Measurements from ENCODE around the gene TARP.

The TARP gene

DNA sequence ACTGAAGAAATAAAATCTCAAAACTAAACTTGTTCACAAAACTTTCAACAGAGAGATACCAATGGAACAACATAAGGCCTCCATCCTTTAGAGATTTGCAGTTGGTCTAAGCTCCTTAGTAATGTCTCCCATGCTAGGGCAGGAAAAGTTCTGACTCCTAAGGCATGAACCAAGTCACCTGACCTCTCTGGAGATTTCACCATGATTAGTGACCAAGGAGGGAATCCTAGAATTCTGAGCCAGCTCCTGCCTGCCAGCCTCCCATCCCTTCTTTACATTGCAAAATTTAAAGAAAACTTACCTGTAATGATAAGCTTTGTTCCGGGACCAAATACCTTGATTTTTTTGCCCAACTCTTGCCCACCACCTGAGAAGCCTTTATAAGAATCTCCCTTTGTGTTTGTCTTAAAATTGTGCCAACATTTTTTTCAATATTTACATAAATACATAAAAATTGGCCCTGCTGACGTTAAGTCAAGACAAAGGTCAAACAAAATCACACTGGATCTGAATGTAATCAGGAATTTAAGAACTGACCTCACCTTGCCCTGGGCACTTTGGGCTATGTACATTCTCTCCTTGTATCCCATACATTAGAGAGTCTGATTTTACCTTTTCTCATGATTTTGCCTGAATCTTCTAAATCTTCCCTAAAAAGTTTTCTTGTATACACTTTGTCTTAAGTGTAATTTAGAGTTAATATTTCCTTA is at the start of gene TARP:
Gene TARP, minus strand, starts transcription at position 351 of the 710 bp plus-strand sequence.
- no peak for DNase-seq (ENCODE audit: low read depth in 1 of 2, low spot score in 1 of 2)

DNA sequence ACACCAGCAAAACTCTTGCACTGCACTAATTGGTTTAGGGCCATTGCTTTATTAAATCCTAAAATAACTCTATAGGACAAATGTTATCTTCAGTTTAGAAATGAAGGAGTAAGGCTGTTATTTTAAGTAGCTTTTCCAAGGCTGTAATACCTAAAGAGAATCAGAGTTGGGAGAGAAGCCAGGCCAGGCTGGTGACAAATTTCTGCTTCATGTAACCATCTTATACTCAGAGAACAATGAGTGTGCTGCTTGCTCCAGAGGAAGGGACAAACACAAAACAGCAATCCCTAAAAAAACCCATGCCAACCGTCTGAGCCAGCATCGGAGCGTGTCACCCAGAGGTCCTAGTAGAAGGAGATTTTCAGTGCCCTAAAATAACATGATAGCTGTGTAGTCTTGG is 49.7 kb upstream of the TARP start:
- no peak for DNase-seq (ENCODE audit: low read depth in 1 of 2, low spot score in 1 of 2)

DNA sequence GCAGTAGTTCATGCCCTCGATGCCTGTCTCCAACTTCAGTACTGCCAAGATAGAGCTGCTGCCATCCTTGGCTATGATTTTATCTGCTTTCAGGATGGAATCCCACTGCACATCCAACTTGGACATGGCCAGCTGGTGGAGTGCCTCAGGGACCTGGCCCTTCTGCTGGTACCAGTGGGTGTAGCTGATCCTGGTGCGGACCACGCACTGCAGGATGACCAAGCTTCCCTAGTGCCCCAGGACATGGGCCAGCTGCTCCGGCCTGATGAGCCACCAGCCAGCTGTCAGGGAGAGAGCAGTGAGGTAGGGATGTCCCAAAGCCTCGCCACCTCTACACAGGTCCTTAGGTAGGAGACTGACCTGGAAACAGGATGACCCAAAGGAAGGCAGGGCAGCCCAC is 49.0 kb upstream of the TARP start:
- no peak for DNase-seq (ENCODE audit: low read depth in 1 of 2, low spot score in 1 of 2)

DNA sequence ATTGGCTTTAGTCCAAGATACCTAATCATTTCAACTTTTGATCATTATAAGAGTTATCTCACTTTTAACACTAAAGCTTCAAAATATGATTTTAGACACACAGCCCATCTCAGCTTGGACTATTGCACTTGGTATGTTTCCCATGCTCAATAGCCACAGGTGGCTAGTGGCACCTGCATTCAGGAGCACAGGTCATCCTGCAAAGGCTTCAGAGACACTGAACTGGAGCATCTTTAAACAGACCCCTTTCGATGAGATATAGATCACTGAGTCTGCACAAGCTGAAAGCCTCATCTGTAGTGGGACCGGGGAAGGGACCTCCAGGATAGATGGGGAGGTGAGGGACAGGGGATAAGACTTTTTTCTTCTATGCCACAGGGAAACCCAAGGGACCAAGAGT is 48.5 kb upstream of the TARP start:
- no peak for DNase-seq (ENCODE audit: low read depth in 1 of 2, low spot score in 1 of 2)

DNA sequence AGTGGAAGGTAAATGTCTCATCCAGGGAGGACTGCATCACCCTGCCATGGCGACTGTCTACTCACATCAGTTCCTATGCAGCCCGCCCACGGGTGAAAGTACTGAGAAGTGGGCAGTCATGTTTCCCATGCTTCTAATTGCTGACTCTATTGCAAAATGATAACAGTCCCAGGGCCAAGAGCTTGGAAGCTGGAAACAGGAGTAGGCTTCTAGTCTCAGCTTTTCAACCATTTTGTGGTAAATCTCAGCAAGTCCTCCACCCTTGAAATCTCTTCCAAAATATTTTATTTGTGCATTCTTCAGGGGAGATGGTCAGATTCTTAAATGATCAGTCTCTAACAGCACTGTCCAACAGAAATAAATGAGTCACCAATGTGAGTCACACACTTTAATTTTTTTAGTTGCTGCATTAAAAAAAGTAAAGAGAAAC is 48.1 kb upstream of the TARP start:
- no peak for DNase-seq (ENCODE audit: low read depth in 1 of 2, low spot score in 1 of 2)

DNA sequence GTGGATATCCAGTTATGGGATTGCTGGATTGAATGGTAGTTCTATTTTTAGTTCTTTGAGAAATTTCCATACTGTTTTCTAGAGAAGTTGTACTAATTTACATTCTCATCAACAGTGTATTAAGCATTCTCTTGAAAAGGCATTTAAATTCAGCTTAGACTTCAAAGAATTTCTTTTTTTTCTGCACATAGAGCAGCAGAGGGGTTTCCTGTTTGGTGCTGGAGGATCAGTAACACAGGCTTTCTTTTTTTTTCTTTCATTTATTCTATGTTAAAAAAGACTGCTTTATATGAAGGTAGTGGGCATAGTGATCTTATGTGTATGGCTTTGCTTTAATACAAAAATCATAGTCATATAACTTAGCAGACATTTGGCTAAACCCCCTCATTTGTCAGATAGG is 47.6 kb upstream of the TARP start:
- no peak for DNase-seq (ENCODE audit: low read depth in 1 of 2, low spot score in 1 of 2)

DNA sequence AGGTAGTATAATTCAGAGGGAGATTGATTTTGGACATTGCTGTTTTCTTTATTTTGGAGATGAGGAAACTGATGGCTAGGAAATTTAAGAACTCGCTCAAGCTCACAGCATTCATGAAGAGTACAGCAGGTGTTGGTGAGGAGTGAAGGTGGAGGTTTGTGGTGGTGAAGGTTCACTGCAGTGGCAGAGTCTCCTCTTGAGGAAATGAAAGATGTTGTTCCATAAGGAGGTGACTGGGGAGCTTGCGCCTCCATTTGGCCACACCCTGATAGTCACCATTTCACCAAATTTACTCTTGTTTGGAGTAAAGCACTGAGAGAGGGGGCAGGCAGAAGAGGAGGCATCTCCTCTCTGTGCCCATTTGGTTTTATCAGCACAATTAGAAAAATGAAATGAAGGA is 46.4 kb upstream of the TARP start:
- DNase-seq (ENCODE audit: low read depth in 1 of 2, low spot score in 1 of 2), result no peak

DNA sequence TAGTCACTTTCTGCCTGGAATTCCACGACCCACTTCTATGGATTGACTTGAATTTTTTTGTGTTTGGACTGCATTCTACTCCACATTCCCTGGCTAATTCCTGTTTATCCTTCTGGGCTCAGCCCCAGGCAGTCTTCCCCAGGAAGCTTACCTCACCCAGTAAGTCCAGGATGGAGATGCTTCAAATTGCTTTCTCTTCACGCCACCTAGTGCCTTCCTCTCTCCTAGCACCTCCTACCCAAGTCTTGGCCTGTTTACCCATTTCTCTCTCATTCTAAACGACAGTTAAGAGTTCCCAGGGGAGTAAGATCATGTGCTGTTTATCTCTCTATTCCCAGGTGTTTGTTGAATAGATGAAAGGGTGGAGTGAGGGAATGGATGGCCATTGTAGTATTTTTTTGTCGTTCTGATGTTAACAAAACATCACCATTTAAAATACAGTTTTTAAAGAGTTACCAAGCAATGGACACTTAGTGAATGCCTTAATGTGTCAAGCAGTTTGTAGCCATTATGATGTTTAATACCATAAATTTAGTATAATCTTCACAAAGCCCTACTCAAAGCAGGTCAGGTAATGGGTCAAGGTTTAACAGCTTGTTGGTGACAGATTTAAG is 45.5 kb upstream of the TARP start:
- no peak for DNase-seq (ENCODE audit: low read depth in 1 of 2, low spot score in 1 of 2)

DNA sequence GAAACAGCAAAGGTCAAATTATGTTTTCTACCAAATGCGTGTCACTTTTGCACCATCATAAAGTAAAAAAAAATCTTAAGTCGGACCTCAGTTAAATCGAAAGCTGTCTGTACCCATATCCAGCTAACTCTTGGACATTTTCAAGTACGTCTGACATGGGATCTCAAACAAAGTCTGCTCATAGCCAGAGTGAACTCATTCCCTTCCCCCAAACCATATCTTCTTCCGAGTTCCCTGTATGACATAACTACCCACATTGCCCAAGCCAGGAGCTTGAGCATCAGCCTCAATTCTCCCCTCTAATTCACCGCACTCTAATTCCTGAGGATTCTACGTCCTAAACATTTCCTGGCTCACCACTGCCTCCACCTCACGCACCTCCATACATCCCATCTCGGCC is 44.8 kb upstream of the TARP start:
- no peak for DNase-seq (ENCODE audit: low read depth in 1 of 2, low spot score in 1 of 2)

DNA sequence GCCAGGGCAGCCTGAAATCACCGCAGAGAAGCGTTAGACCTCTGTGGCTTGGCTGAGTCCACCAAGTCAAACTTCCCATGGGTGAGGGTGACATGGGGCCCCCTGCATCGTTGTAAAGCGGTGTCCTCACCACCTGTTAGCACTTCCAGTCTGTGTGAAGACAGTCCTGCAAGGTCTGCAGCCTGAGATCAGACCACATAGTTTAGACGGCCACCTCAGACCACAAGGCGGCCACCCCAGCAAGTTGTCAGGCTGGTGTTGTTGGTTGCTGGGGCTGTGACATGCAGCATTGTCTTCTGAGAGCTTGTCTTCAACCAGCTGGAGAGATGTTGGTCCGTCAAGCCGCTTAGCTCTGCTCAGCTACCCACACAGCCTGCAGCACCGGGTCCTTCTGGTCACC is 44.1 kb upstream of the TARP start:
- DNase-seq (ENCODE audit: low read depth in 1 of 2, low spot score in 1 of 2), result no peak

DNA sequence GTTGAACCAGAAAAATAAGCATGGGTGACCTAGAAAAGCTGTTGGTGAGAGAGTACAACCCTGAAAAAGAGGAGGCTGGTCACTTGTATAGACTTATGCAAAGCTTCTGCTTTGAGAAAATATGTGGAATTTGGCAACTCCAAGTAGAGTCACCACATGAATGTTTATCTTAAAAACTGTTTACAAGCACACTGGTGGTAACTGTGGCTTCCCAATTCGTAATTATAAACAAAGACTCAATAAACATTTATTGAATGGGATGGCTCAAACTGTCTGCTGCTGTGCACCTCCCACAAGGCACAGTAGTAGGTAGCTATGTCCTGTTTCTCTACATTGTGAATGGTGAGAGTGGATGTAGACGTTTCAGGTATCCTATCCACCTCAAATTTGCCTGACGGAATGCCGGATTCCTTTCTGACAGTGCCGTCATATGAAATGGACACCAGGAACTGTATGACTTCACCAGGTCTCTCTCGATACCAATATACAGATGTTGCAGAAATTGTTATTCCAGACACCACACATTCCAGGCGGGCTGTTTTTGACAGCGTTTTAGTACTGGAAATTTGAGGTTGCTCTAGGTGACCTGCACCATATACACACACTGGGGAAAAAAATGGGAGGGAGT is 43.4 kb upstream of the TARP start:
- no peak for DNase-seq (ENCODE audit: low read depth in 1 of 2, low spot score in 1 of 2)

DNA sequence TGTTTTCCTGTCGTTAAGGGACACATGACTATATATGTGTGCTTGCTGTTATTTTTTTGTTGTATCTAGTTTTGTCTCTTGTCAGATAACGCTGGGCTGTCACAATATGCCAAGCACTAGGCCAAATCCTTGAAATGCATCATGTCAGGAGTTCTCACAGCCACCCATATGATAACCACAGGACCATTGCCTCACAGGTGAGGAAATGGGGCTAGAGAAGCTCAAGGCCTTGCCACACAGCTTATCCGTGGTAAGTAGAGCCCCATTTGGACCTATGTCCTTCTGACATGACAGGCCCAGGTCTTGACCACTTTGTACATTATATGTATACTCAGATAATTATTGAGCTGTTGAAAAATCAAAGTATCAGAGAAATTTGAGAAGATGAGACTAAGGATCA is 42.0 kb upstream of the TARP start:
- no peak for DNase-seq (ENCODE audit: low read depth in 1 of 2, low spot score in 1 of 2)

DNA sequence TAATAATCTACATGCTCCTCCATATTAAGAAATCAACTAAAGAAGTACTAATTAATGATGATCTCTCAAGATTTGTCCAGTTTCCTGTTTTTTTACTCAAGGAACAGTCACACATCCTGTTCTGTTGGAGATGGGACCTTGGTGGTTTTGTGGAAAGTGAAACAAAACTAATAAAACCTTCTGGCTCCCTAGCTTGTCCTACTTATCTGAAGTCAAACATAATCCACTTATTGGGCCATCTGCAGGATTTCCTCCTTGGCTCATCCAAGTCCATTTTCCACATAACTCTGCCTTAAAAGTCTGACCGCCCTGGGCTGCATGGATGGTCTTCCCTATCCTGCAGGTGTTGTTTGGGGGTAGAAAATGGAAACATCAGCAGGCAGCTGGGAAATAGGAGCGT is 39.4 kb upstream of the TARP start:
- no peak for DNase-seq (ENCODE audit: low read depth in 1 of 2, low spot score in 1 of 2)

DNA sequence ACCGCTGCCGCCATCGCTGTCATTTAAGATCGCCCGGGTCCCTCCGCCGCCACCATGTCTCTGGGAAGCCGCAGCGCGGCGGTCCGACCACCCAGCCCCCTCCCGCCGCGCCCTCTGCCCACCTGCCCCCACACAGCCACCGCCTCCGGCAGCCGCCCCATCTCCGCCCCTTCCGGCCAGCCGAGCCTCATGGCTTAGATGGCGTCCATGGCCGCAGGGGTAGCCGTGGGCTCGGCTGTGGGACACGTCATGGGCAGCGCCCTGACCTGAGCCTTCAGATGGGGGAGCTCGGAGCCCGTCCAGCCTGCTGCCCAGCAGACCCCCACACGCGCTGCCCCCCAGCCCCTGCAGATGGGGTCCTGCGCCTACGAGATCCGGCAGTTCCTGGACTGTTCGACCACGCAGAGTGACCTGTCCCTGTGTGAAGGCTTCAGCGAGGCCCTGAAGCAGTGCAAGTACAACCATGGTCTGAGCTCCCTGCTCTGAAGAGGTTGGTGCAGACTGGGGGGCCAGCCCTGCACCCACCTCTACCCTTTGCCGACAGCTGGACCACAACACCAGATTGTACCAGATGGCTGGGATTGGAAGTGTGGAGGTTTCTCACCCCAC is 38.0 kb upstream of the TARP start:
- DNase-seq (ENCODE audit: low read depth in 1 of 2, low spot score in 1 of 2), result no peak

DNA sequence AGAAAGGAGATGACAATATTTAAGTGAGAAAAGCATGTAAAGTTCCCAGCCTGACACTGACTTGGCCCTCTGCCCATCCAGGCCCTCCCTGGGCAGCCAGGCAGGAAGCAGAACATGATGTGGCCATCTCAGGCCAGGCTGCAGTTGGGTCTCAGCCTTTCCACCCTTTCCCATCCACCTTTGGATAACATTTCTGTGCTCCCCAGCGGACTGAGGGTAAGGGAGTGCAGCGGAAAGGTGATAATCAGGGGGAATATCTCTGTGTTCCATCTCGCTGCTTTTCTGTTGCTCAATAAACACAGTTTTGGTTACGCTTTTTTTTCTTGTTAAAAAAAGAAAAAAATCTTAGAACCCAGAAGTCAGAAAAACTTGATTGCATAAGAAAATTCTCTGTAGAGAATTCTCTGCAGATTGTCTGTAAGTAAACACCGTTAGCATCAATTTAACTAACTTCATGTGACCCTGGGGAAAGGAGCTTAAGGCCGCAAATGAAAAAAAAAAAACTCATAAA is 37.2 kb upstream of the TARP start:
- DNase-seq (ENCODE audit: low read depth in 1 of 2, low spot score in 1 of 2), result no peak

DNA sequence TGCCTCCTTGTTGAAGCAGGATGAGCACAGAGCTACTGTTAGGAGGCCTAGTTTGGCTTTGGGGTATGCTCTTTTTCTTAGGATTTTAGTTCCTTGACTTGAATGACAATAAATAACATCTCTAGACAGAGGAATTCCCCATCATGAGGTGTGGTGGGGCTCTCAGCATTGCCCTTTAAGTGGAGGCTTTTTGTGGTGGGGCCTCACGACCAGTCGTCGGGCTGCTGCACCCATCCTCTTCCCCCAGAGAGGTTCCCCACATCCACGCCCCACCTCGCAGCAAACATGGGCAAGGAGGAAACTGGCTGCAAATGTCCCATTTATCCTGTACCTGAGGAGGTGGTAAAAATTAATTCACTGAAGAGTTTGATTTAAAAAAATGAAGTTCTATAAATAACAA is 36.1 kb upstream of the TARP start:
- no peak for DNase-seq (ENCODE audit: low read depth in 1 of 2, low spot score in 1 of 2)

DNA sequence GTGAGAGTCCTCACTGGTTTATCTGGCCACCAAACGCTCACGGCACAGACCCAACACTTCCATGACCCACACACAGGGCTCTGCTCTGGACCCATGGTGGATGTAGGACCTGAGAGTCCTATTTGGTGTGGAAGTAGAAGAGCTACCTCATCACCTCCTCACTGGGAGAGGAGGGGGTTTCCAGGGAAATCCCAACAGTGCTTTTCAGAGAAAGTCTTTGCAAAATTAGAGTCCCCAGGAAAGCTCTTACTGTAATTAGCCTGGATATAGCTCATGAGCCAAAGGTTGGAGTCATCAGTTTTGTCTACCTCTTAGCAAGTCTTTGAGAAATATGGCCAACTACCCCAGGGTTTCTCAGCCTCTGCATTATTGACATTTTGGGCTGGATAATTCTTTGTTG is 34.7 kb upstream of the TARP start:
- DNase-seq (ENCODE audit: low read depth in 1 of 2, low spot score in 1 of 2), result no peak

DNA sequence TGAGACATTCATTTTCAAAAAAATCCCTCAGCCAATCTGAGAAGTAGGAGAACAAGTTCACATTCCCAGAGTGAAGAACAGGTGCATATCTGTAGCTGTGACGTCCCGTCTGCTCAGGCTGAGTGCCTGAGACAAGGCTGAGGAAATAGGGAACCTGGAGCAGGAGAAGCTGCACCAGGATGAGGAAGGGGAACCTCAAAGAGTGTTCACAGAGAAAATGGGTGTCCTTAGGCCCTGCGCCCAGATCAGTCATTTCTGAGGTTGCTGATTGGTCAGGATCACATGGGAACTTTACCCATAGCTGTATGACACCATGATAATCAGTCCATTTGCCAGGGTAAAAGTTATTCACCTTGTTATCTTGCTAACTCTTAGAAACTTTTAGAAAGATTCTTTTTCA is 34.2 kb upstream of the TARP start:
- DNase-seq (ENCODE audit: low read depth in 1 of 2, low spot score in 1 of 2), result no peak

DNA sequence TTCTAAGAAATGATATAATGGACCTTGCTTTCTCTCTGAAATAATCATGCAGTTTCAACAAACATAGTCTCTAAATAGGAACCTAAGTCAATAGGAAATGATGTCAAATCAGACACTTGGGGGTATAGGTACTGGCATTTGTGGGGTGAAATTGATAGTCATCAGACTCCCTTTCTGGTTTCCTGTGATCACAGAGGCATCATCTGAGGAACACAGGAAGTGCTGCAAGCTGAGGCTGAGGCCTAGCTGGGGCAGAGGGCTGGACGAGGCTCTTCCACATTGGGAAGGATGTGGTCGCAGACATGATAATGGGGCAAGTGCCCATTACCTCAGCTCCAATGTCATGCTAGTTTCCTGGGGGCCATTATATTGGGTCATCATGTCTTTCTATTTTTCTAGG is 33.5 kb upstream of the TARP start:
- DNase-seq (ENCODE audit: low read depth in 1 of 2, low spot score in 1 of 2), result no peak

DNA sequence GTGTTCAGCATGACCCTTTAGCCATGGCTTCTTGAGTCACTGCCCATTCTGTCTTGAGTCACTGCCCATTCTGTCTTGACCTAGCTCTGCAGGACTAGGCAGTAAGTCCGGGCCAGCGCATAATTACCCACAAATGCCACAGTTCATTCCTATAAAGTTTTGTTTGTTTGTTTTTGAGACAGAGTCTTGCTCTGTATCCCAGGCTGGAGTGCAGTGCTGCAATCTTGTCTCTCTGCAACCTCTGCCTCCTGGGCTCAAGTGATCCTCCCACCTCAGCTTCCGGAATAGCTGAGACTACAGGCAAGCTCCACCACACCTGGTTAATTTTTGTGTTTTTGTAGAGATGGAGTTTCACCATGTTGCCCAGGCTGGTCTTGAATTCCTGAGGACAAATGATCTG is 32.7 kb upstream of the TARP start:
- no peak for DNase-seq (ENCODE audit: low read depth in 1 of 2, low spot score in 1 of 2)

DNA sequence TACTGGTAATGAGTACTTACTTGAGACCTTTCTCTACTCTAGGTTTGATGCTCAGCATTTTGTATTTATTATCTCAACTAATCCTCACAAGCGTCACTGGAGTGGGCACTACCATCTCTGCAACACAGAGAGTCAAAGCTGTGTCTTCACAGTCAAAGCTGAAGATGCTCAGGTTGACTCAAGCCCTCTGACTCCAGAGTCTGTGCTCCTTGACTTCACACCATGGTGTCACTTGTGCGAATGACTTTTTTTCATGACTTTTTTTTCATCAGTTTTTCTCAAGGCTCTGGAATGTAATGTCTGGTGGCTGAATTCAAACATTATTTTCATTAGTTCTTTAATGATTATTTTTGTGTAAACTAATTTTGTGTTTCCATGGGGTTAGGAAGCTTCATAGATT is 30.4 kb upstream of the TARP start:
- no peak for DNase-seq (ENCODE audit: low read depth in 1 of 2, low spot score in 1 of 2)

DNA sequence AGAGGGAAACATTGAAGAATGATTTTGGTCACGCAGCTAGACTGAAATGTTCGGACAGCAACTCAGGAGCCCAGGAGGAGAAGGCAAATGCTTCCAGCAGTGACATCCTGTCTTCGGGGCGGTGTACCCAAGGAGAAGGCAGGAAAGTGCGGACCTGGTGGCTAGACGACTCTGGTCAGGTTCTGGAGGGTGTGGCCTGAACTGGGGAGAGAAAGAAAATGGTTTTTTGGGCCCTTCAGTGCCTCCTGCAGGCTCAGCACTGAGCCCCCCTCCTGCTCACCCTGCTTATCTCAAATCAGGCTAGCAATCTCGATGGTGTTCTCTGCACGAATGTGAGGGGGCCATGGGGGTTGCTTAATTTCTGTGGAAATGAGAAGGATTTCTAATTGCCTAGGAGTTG is 26.7 kb upstream of the TARP start:
- no peak for DNase-seq (ENCODE audit: low read depth in 1 of 2, low spot score in 1 of 2)
